Lower lobe of right lung (tissue), 2 donors: ENCODE data around the gene EXD3. TPM values are rescaled to one million over a fixed set of nuclear protein-coding genes. Genes with fewer than 3 reads are reported as not detected.

ENCODE experiments used
- ATAC-seq, 2 donors: fragments of 200-7000 bp; cut with Tn5 transposase; one replicate each; pipeline ENCODE4 v1.9.1; 2020 to 2022; ENCODE audit warnings: mild to moderate bottlenecking in 2 of 2, moderate library complexity in 2 of 2
- DNase-seq: peaks from one replicate; pipeline ENCODE4 v3.0.0-alpha.2; 2020
- H3K27ac ChIP-seq: fragments of 200-600 bp; one replicate; pipeline ENCODE4 v1.8.0; 2022
- H3K27me3 ChIP-seq: fragments of 200-600 bp; one replicate; pipeline ENCODE4 v1.8.0; 2022; ENCODE audit warnings: low read depth
- H3K36me3 ChIP-seq: fragments of 200-600 bp; one replicate; pipeline ENCODE4 v1.8.0; 2022; ENCODE audit warnings: mild to moderate bottlenecking
- H3K4me1 ChIP-seq: fragments of 200-600 bp; one replicate; pipeline ENCODE4 v1.8.0; 2022
- H3K4me3 ChIP-seq: fragments of 200-600 bp; one replicate; pipeline ENCODE4 v1.8.0; 2022; ENCODE audit warnings: mild to moderate bottlenecking
- H3K9me3 ChIP-seq: fragments of 200-600 bp; one replicate; pipeline ENCODE4 v1.8.0; 2022
- CTCF ChIP-seq: fragments of 200-600 bp; IDR thresholded peaks from one replicate; pipeline ENCODE4 v1.8.0; 2022; ENCODE audit warnings: antibody characterized with exemption, mild to moderate bottlenecking
- intact Hi-C: fragments of 100-400 bp; cut with DNase I; formaldehyde crosslinking; loops from one replicate; pipeline ENCODE4 v1.11.0; 2022
- total RNA-seq: library from RNA; stranded (reverse); fragmentation: NEBNext Ultra II Directional; extraction: Animal tissue kit (Norgen Biotek cat#: 25700); gene quantifications from one replicate; pipeline ENCODE4 v1.2.1, GENCODE V29; 2021
- donor health status: DM: no; HTN: yes; CAD: no; lungs with severe emphysema.

EXD3 gene
- total RNA-seq, 1 donor from 2014 or later, result 25.2 TPM

DNA sequence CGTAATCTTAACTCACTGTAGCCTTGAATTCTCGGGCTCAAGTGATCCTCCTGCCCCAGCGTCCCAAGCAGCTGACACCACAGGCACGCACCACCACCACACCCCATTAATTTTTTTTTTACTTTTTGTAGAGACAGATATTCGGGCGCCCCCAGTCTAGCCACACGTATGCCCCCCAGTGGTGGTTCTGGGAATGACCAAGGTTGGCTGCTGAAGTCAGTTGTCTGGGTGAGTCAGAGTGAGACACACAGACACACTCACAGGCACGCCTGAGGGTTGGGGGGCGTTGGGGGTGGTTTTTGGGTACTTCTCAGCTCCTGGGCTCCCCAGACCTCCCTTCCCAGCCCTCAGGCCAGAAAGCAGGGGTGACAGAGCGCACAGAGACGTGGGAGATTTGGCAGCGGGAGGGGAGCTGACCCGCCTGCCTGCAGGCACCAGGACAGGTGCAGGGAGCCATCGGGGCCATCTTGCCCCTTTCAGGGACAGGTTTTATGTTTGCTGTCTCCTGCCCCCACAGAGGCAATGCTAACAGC, 22.4 kb upstream of the EXD3 start:
- H3K4me1 ChIP-seq, result peaks cover 18% of the 10 kb centered on the region
- intact Hi-C loops, result no loop called here
- H3K9me3 ChIP-seq, result no peaks in the 10 kb centered on the region
- no peak overlapping the region for H3K4me3 ChIP-seq
- DNase-seq, result peak; percentile 79
- no peaks in the 10 kb centered on the region for H3K36me3 ChIP-seq
- H3K27me3 ChIP-seq, result peaks cover 19% of the 10 kb centered on the region
- ATAC-seq, result peak; percentile 85 to 87
- H3K27ac ChIP-seq, result no peak overlapping the region
- TF ChIP-seq CTCF, result peak; percentile 76

- H3K36me3 ChIP-seq, result no peaks in the 10 kb centered on the region
- H3K9me3 ChIP-seq, result no peaks in the 10 kb centered on the region
- no peak overlapping the region for H3K27ac ChIP-seq
- intact Hi-C loops, result no loop called here
- H3K4me1 ChIP-seq, result peaks cover 18% of the 10 kb centered on the region
- TF ChIP-seq CTCF, result no peak
- DNase-seq (peak; percentile 30), ATAC-seq (no peak)
- H3K27me3 ChIP-seq, result peaks cover 19% of the 10 kb centered on the region
- no peak overlapping the region for H3K4me3 ChIP-seq
Observed at GRCh38 chr9:137444106-137444790, 21.3 kb upstream of the EXD3 start.

- Histone ChIP-seq H3K36me3 (no peaks in the 10 kb centered on the region), H3K27me3 (peaks cover 19% of the 10 kb centered on the region), H3K27ac (no peak overlapping the region), H3K4me3 (peak overlapping the region; percentile 47), H3K4me1 (peaks cover 18% of the 10 kb centered on the region), H3K9me3 (no peaks in the 10 kb centered on the region)
- no peak for ATAC-seq
- intact Hi-C loops, result no loop called here
- no peak for TF ChIP-seq CTCF
- DNase-seq, result no peak
Observed at GRCh38 chr9:137441935-137442321, 19.0 kb upstream of the EXD3 start.

DNA sequence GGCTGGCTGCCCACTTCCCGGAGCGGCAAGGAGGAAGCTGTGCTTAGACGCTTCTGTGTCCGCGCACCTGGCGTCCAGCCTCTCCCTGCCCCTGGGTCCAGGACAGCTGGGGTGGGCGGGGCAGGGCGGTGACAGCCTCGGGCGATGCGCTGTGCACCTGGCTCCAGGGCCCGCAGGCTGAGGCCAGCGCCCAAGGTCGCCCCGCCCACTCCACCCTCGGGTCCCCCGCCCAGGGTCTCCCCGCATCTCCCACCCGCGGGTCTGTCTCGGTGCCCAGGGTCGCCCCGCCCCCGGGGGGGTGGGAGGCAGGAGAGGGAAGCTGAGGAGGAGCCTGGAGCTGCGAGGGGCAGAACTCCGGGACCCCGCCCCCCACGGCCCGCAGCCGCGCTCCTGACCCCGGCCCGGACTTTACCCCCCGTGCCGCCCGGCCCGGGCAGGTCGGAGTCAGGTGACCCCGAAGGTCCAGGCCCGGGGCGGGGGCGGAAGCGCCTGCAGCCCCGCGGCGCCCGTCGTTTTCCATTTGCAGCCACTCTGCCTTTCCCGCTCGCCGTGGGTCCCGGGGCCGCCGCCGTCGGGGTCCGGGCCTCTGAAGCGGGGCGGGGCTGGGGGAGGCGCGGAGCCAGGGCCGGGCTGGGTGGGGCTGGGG, 18.4 kb upstream of the EXD3 start, which contains the start of gene ENTPD8:
Gene ENTPD8 (minus strand): TSS at position 69 of the 646 bp plus-strand sequence. CDS start 3,072 bp downstream, outside the sequence.
- Histone ChIP-seq H3K36me3 (no peaks in the 10 kb centered on the region), H3K9me3 (no peaks in the 10 kb centered on the region), H3K4me3 (peak within 1 kb of the TSS; percentile 47), H3K4me1 (peaks cover 18% of the 10 kb centered on the region), H3K27me3 (peaks cover 19% of the 10 kb centered on the region), H3K27ac (no peak within 1 kb of the TSS)
- ATAC-seq, result peak; percentile 67 to 69
- intact Hi-C loops, result no loop called here
- DNase-seq, result peak; percentile 69
- TF ChIP-seq CTCF, result no peak

DNA sequence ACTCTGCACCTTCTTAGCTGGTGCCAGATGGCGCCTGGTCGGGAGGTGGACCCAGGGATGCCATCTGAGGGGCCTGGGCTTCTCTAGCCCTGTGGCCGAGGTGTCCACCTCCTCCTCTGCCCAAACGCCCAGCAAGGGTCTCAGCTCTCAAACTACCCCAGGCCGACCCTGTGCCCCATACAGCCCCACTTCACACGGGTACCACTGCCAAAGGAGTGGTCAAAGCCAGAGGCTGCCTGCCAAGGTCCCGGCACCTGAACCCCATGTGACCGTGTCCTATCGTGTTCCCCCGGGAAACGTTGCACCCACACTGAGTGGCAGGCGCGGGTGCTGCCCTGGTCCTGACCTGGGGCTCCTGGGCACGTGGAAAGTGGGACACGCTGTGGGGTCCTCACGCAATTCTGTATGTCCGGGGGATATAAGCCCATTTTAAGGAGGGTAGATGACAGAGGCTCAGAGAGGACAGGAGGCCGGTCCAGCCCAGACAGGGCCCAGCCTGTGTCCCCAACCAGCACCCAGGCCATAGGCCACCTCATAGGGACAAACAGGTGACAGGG, 16.3 kb upstream of the EXD3 start:
- H3K27me3 ChIP-seq, result peaks cover 19% of the 10 kb centered on the region
- H3K27ac ChIP-seq, result no peak overlapping the region
- DNase-seq, result peak; percentile 38
- no peak overlapping the region for H3K4me3 ChIP-seq
- H3K9me3 ChIP-seq, result no peaks in the 10 kb centered on the region
- intact Hi-C loops, result no loop called here
- TF ChIP-seq CTCF, result no peak
- no peaks in the 10 kb centered on the region for H3K36me3 ChIP-seq
- ATAC-seq, result no peak
- H3K4me1 ChIP-seq, result peaks cover 10% of the 10 kb centered on the region
